GM19452 (cell line): Measurements from ENCODE around the gene TBC1D22A.

Experiments used
- ATAC-seq: cut with Tn5 transposase; IDR thresholded peaks from one replicate; pipeline ENCODE4 v1.9.1; 2021; ENCODE audit not compliant: unreplicated experiment

The TBC1D22A gene

GRCh38 chr22:47020166-47020565 lies 257.7 kb downstream of the TBC1D22A start:
- no peak for ATAC-seq

- no peak for ATAC-seq
Measured at GRCh38 chr22:47021371-47022074, 259.1 kb downstream of the TBC1D22A start.

- no peak for ATAC-seq
Measured at GRCh38 chr22:47022075-47022473, 259.6 kb downstream of the TBC1D22A start.

DNA sequence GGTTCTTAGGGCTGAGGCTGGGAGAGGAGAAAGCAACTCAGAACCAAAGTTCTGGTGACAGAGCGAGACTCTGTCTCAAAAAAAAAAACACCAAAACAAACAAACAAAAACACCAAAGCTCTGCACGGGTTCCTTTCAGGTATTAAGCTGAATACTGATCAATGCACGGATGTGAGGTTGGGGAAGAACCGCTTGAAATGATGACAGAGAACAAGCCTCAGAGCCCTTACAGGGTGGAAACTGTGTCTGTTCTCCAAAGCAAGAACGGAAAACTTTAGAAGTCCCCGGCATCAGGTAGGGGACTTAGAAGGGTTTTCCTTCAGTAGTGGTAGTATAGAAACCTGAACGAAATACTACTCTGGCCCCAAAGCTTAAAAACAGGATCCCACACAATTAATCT lies 260.0 kb downstream of the TBC1D22A start:
- no peak for ATAC-seq

GRCh38 chr22:47023871-47024270 lies 261.4 kb downstream of the TBC1D22A start:
- ATAC-seq = no peak

DNA sequence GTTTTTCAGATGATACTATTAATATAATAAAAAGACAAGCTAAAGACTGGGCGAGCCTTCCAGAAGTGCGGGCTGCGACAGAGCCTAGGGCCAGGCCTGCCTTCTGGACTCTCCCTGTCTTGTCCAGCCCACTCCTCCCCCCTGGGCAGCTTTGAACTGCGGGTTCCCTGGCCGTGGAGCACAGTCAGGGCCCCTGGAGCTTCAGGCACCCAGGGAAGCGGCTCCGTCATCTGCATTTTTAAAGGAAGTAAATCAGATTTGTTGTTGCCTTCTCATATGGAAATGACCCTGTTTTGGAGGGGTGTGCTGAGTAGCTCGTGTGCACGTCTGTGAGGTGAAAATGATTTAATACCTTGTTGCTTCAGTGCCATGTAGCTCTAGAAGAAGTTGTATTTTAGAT lies 265.3 kb downstream of the TBC1D22A start:
- no peak for ATAC-seq

DNA sequence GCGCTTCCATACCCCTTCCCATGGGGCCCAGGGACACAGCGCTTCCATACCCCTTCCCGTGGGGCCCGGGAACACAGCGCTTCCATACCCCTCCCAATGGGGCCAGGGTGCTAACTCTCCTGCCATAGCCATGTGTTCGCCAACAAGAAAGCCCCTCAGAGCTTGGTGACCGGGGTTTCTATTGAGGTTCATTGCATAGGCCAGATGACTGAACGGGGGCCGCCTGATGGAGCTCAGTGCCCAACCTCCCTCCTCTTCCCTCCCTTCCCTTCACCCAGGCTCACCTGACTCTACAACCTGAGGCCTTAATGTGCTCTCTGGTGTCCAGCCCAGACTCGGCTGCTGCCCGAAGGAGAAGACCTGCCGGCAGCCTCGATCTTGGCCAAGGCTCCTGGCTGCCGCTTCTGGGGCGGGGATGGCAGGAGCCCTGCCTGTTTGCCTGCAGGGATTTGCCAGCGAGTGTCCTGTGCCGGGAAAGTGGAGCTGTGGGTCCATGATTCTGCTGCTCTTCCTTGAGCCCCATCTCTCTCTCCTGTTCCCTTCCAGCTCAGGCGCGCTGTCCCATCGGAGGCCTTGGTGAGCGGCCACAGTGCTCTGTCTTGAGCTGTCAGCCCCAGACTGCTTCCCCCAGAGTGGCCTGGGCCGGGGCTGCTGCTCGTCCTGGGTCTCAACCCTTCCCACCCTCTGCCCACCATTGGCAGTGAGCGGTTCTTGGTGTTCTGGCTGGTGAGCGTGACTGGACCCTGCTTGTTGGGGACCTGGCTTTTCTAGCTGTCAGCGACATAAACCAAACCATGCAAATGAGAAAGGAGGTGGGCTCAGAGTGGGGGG lies 267.0 kb downstream of the TBC1D22A start:
- ATAC-seq = no peak

DNA sequence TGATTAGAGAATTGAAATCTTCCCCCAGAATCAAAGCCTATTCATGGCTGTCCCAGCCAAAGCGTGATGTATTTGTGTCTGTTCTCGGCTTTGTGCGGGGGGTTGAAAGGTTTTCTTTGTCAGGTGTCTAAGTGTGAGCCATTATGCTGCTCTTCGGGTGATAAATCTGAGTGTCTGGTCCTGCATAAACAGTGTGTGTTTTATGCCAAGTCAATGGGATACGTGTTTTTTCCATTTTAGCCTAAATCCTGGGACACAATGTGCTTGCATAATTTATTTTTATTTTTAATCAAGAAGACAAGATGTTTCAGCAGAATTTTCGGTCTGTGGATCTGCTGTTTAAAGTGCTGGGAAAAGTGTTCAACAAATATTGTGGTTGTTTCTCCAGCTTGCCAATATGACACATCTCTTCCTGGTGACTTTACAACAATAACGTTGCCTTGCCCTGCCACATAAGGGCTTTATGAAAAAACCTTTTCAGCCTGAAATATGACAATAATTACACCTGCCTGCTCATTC lies 267.8 kb downstream of the TBC1D22A start:
- ATAC-seq = no peak

- ATAC-seq = no peak
Measured at GRCh38 chr22:47030881-47031627, 268.6 kb downstream of the TBC1D22A start.

- no peak for ATAC-seq
Measured at GRCh38 chr22:47031628-47031915, 269.1 kb downstream of the TBC1D22A start.

GRCh38 chr22:47032091-47032943 lies 269.9 kb downstream of the TBC1D22A start:
- no peak for ATAC-seq

- no peak for ATAC-seq
Measured at GRCh38 chr22:47032956-47033647, 270.7 kb downstream of the TBC1D22A start.

DNA sequence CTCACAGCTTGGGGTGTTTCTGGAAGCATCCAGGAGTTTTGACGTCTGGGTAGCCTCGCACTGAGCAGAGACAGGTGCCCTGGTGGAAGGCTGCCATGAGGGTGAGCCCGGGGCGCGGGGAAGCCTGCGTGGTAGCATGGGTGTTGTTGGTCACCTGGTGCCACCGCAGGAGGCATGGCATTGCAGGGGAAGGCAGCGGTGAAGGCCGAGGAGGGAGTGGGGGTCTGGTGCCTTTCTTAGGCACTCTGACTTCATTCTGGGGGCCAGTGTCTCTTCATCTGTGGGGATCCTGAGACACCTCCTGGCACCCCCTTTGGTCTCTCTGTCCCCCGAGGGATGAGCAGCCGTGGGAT lies 271.2 kb downstream of the TBC1D22A start:
- ATAC-seq = no peak

DNA sequence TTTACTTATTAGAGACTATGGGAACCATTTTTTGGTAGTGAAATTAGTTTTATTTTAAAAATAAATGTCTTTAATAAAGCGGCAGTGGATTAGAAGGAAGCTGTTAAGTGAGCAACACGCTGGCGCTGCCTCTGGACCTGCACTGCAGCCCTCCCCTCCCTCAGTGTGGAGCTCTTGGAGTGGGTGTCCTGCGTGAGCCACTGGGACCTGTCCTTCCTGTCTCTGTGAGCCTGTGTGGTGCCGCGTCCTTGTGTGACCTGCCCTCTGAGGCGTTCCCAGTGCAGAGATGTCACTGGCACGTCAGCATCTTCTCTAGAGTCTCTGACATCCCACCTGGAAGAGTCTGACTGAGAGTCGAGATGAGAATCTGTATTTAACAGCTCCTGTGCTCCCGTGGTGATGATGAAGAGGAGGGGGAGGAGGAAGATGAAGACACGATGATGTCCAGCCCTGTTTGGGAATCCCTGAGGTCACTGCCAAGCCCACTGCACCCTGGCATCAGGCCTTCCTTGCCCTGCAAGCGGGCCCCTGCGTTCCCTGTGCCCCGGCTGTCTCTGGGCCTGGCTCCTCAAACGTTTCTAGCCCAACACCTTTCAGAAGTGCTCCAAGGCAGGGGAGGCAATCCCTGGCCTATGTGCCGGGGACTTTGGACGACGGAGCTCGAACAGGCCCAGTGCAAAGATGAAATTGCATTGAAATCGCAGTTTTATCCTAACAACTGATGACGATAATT lies 271.8 kb downstream of the TBC1D22A start:
- ATAC-seq = no peak

DNA sequence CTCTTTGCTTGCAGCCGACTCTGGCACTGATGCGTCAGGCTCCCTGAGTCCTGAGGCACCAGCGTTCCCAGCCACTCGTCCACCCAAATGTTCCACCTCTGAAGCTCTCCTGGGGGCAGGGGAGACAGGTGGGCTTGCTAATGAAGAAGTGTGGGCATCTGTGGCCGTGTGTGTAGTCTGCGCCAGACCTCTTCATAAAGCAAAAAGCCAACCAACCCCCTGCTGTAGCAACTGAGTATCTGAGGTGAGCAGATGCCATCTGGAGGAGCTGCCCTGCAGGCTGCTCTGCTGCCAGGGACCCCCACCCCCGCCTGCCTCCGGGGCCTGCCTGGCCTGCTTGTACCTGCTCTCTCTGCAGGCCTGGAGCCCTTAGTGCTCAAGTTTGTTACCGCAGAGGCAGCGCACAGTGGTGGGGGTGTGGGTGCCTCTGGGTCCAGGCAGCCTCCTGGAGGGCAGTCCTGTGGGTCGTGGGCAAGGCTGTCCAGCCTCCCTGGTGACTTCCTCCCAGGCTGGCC lies 272.5 kb downstream of the TBC1D22A start:
- no peak for ATAC-seq

- no peak for ATAC-seq
Measured at GRCh38 chr22:47035425-47035881, 273.0 kb downstream of the TBC1D22A start.

DNA sequence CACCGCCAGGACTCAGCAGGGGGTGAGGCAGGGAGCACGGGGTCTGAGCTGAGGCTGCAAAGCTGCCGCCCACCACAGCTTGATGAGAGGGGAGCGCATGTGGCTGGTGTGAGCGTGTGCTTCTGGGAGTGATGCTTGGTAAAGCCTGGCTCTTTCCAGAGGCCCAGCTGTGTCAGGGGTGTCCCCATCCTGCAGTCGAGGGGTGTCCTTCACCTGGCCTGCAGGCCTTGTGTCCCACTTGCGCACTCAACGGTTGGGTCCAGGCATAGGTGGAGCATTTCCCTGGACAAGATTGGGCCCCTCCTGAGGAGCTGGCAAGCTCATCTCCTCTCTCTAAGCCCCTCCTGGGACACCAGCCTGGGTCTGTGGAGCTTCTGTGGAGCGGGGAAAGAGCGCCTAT lies 273.9 kb downstream of the TBC1D22A start:
- no peak for ATAC-seq

GRCh38 chr22:47036936-47037485 lies 274.6 kb downstream of the TBC1D22A start:
- no peak for ATAC-seq
